Testis (tissue), 2 donors: ENCODE measurements around the gene ICAM1.

ENCODE experiments used
- CTCF ChIP-seq, 3 experiments: fragments of 450-650 bp in 2 of 3; fragments of 200-600 bp in 1 of 3; sonication (generic) in 1 of 3; IDR thresholded peaks; one replicate each; pipeline ENCODE4 v1.5.1; 2016 to 2019; ENCODE audit warnings: antibody characterized with exemption in 3 of 3, mild to moderate bottlenecking in 2 of 3, moderate library complexity in 1 of 3
- POLR2A ChIP-seq: fragments of 450-650 bp; IDR thresholded peaks from one replicate; pipeline ENCODE4 v1.6.1; 2017; ENCODE audit warnings: antibody characterized with exemption, mild to moderate bottlenecking, moderate library complexity

GRCh38 chr19:10237702-10238101, 33.2 kb upstream of the ICAM1 start:
- no peak for TF ChIP-seq CTCF (IDR thresholded peaks at IDR 0.05)
- no peak for TF ChIP-seq POLR2A
